Measurements from ENCODE around the gene TBX19.
"Not testable (repeated sequence)": the region's sequence is repeated elsewhere in the genome, so short reads cannot be mapped to it uniquely, and the experiment has no call there.

Gene TBX19

DNA sequence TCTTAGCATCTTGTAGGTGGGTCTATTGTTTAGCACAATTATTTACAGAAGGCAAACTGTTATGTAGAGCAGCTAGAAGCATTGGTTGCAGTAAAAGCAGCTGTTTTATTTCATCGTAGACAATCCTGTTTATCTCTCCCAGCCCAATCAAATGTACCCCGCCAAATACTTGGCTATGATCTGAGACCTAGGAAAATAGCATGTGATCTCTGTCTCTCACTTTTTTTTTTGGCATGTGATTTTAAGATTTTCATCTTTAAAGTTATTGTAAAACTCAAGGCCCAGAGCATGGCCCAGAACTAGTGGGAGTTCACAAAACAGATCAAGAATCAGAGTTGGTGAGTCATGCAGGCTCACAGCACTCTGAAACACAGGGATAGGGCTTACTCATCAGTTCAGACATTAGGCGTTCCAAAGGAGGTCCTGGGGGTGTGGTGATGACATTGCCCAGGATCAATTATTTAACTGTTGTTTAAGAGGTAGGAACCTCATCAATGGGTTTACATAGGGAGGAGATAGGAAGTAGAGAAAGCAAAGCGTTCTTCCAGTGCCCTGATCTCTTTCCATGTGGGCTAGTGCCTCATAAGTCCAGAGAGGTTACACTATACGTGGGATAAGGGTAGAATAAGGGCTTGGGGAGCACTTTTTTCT, 40.2 kb downstream of the TBX19 start:
- DNase-seq: peak; percentile 42

DNA sequence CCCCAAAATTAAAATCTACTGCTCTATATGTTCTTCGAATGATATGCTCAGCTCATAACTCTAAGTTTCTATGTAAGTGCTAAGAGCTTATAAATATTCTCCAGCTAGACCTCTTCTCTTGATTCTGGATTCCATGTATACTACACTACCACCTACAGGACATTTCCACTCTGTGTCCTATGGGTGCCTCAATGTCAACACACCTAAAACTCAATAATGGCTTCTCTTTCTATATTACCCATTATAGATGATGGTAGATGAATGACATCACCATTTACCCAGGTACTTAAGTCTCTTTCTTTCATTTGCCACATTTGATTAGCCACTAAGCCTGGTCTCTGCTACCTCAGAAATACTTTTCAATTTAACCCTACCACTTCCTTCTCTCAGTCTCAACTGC, 41.3 kb downstream of the TBX19 start:
- peak; percentile 29 for DNase-seq

DNA sequence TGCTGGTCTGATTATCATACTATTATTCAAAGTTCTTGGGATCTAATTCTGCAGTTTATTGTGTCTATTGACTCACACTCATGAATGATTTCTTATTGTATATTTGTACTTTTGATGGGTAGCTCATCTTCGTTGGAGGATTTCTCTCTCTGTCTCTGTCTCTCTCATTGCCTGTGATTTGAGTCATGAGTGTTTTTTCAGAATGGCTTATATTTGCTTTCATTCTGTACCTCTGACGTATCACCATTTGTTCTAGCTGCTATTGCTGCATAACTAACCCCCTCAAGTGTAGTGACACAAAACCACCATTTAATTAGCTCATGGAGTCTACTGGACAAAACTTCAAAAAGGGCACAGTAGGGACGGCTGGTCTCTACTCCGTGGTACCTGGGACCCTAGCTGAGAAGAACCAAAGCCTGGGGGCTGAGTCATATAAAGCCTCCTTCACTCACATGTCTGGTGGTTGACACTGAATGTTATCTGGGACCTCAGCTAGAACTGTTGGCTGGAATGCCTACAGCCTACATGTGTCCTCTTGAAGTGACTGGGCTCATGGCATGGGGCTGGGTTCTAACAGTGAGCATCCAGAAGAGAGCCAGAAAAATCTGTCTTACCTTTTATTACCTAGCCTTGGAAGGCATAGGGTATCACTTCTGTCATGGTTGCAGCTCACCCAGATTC, 44.2 kb downstream of the TBX19 start:
- peak; percentile 23 for DNase-seq

DNA sequence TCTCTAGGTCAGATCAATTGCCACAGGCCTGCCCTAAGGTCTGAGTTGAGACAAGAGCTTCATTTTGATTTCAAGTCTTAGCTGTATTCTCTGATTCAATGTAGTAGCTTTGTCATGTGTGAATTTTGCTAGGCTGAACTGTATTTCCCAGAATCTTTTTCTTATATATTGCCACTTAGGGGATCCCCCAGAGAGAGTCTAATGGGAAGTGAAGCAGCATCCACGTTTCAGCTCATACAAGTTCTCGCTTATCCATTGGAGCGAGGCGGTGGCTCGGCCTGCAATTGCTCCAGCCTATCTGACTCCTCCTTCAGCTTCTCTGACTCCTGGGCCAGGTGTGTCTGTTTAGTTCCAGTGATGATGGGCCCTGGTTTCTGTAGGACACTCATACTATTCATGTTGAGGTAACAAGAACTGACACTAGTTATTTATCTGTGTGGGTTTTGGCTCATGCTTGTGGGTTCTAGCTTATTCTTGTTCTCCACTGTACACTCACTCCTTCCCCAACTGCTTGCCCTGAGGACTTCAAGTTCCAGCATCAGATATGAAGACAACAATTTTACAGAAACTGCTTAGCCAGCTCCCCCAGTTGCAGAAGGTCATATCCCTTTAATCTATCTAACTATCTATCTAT, 48.2 kb downstream of the TBX19 start:
- DNase-seq: no peak

DNA sequence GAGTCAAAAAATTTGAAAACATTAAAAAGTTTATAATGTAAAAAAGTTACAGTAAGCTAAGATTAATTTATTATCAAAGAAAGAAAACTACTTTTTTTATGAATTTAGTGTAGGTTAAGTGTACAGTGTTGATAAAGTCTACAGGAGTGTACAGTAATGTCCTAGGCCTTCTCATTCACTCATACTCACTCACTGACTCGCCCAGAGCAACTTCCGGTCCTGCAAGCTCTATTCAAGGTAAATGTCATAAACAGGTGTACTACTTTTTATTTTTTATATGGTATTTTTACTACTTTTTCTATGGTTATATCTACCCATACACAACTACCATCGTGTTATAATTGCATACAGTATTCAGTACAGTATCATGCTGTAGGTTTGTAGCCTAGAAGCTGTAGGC, 49.6 kb downstream of the TBX19 start:
- DNase-seq: no peak

DNA sequence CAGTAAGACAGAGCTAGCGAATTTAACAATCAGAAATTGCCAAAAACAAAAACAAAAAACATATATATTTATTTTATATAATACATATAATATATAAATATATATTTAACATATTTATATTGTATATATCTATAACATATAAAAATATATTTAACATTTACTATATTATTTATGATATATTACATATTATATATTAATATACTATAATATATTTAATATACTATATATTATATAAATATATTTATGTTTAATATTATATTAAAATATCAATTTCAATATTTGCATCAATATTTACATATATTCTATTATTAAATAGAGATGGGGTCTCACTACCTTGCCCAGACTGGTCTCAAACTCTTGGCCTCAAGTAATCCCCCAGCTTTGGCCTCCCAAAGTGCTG, 50.9 kb downstream of the TBX19 start:
- no peak for DNase-seq

DNA sequence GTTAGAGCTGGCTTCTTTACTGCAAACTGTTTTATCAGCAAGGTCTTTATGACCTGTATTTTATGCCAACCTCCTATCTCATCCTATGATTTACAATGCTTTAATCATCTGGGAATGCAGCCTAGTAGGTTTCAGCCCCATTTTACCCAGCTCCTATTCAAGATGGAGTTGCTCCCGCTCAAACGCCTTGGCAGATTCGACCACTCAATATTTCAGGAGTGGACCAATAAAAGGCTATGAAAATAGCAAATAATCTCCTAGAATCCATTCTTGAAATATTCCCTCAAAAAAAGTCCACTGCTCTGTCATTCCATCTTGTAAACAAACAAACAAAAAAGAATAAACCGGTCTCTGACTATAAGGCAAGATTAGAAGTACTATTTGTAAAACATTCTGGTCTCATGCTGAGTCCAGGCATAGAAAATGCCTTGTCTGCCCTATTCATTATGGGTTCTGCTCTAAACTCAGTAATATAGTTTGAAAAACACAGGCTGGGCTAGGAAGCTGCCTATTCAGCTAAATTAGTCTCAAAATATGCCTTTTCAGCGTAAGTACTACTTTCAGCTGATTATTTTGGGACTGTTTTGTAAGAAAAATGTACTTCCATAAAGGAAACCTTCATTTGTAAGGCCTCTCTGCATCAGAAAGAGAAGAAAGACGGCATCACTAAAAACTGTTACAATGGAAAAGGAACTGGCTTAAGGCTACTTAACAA, 53.0 kb downstream of the TBX19 start:
- no peak for DNase-seq

DNA sequence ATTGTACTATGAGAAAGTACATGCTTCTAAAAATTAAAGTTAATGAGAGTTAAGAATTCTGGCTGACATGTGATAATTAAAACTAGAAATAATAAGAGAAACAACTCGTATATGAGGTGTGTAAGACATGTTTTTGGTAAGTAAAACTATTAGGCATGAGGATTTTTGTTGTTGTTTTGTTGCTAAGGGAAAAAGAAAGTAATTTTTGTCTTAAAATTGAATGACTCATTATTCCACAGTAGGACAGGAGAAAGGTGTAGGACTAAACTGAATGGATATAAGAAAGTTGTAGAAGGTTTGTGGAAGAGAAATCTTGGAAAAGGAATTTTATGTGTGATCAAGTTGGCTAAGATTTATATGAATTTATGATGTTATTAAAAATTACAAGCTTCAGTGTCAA, 54.8 kb downstream of the TBX19 start:
- DNase-seq: peak; percentile 21

DNA sequence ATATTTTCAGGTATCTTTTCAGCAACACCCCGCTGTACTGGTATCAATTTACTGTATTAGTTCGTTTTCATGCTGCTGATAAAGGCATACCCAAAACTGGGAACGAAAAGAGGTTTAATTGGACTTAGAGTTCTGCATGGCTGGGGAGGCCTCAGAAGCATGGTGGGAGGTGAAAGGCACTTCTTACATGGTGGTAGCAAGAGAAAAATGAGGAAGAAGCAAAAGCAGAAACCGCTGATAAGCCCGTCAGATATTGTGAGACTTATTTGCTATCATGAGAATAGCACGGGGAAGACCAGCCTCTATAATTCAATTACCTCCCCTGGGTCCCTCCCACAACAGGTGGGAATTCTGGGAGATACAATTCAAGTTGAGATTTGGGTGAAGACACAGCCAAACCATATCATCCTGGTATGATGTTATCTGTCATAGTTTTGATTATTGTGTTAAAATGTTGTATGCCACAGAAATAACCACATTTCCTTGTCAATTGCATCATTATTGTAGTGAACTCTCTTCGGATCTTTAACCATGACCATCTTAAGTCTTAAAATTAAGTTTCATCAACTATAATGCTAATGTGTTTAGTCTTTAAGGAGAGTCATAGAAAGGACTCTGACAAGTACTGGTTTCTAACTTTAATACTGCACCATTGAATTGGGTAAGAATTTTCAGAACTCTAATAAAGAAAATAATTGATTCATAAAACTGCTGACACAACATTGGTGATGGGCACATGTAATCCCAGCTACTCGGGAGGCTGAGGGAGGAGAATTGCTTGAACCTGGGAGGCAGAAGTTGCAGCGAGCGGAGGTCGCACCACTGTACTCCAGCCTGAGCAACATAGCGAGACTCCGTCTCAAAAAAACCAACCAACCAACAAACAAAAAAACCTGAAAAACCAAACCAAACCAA, 58.2 kb downstream of the TBX19 start:
- peak; percentile 32 for DNase-seq

DNA sequence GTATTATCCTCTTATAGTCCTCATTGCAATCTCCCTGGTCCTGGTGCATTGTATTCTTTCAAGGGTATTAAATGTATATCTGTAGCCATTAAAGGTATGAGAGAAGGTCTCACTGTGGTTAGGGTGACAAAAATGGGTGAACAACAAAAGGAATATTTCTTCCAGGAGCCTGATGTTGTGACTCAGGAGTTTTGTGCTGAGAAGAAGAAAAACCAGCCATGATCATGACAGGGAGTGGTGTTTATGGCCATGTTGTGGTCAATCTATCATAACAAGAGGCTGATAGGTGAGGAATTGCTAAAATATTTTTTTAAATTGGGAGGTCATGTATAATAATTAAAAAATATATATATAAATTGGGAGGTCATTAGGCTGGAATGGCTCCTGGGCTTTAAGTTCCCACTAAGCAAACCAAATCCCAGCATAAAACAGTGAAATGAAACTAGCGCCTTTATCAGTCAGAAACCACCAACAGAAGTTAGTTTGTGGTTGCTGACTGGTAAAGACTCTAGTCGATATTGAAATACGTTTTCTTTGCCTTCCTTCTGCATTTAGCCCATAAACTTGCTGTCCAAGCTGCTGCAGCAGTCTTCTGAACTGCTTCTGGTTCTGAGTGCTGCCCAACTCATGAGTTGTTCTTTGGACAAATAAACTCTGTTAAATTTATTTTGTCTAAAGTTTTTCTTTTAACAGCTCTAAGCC, 60.3 kb downstream of the TBX19 start:
- peak; percentile 80 for DNase-seq

DNA sequence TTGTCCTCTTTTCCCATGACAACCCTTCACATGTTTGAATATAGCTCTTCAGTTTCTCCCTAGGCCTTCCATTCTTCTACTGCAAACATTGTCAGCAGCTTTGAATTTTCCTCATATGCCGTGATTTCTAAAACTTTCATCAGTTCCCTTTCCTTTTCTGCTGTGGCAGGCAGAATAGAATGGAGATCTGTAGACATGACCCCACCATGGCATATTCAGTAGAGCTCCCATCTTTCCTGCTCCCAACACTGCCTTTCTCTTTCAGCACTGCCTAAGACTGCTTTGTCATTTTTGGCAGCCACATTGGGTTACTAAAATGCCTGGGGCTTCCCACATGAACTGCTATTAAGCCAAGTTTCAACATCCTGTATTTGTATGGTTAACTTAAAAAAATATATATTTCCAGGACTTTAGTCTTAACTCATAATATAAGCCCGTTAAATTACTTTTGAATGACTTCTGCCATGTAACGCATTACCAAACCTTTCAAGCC, 60.9 kb downstream of the TBX19 start:
- DNase-seq: peak; percentile 57

DNA sequence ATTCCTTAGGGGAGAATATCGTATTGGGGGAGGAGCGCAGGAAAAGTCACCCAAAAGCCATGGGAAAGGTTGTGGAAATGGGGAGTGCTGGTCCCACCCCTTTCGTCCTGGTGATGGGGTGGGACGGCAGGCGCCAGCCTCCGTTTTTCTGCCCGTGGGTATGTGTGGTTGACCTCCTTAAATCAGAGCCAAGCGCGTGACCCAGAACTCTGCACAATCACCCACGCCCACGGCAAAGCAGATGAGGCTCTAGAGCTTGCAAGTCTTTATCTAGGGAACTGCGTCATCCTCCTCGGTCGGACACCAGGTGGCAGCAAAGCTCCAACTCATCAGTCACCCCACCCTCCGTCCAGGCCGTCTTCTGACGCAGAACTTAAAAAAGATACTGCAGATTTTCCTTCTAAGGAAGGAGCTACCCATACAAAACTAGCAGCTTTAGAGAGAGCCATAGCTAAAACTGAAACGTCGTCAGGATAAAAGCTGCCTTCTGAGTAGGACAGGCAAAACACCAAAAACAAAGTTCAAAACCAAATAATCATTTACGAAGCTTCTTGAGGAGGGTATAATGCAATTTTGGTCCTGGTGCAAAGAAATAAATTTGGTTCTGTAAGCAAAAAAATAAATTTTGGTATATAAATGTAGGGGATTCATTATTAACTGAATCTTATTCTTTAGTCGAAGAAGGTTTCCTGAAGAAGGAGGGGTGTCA, 62.0 kb downstream of the TBX19 start:
- DNase-seq: peak; percentile 92

DNA sequence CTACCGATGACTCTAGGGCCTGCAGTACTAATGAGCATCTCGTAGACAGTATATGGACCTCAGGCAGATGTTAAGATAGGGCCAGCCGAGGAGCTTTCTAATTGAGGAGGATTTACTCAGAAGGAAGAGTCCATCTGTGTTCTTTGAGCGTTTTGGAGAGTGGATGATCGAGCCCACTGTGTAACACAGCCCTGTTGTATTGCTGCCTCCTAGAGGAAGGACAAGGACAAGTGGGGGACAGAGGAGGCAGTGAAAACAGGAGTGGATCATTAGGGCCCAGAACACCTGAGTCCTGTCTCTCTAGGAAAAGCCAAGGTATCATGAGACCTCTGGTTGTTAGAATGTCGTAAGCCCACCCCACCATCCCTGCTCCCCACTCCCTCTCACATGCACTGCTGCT, 62.9 kb downstream of the TBX19 start:
- no peak for DNase-seq

DNA sequence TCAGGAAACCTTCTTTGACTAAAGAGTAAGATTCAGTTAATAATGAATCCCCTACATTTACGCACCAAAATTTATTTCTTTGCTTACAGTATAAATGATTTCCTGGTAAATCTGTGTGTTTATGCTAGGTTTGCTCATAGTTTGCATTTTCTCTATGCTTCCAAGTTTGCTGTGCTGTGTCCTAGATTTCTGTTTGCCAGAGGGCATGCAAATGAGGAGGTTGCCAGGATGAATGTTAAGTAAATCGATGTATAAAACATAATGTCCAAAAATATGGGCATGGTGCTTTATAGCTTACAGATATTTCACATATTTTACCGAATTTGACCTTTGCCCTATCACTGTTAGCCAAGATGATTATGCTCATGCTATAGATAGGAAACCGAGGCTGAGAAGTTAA, 63.8 kb downstream of the TBX19 start:
- DNase-seq: no peak

DNA sequence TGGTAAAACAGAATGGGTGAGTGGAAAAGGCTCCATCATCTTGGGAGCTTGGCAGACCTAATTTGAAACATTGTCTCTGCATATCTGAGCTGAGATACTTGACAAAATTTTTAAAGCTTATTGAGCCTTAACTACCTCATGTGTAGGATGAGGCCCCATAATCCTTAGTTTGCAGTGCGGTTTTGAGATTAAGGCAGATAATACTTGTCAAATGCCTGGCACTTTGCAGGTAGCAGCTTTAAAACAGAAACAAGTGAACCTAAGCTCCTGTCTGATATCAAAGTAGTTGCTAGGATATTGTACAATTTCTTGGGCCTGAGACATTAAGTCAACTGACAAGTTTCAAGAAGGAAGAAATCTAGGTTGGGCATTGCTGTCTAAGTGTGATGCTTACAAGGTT, 65.3 kb downstream of the TBX19 start:
- DNase-seq: no peak

DNA sequence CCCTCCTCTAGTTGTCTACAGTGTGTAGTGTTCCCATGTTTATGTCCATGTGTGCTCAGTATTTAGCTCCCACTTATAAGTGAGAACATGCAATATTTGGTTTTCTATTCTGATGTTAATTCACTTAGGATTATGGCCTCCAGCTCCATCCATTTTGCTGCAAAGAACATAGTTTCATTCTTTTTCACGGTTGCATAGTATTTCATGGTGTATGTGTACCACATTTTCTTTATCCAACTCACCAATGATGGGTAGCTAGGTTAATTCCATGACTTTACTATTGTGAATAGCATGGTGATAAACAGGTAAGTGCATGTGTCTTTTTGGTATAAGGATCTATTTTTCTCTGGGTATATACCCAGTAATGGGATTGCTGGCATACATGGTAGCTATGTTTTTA, 67.0 kb downstream of the TBX19 start:
- DNase-seq: no peak

DNA sequence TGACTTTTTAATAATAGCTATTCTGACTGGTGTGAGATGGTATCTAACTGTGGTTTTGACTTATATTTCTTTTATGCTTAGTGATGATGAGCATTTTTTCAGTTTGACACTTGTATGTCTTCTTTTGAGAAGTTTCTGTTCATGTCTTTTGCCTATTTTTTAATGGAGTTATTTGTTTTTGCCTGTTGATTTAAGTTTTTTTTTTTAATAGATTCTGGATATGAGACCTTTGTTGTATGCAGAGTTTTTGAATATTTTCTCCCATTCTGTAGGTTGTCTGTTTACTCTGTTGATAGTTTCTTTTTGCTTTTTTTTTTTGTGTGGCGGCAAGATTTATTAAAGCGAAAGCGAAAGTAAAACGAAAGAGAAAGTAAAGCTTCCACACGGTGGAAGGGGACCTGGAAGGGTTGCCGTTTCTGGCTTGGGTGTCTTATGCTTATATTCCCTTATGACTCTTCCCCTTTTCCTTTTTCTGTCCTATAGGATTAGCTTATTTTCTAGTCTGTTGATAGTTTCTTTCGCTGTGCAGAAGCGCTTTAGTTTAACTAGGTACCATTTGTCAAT, 67.6 kb downstream of the TBX19 start:
- peak; percentile 29 for DNase-seq

DNA sequence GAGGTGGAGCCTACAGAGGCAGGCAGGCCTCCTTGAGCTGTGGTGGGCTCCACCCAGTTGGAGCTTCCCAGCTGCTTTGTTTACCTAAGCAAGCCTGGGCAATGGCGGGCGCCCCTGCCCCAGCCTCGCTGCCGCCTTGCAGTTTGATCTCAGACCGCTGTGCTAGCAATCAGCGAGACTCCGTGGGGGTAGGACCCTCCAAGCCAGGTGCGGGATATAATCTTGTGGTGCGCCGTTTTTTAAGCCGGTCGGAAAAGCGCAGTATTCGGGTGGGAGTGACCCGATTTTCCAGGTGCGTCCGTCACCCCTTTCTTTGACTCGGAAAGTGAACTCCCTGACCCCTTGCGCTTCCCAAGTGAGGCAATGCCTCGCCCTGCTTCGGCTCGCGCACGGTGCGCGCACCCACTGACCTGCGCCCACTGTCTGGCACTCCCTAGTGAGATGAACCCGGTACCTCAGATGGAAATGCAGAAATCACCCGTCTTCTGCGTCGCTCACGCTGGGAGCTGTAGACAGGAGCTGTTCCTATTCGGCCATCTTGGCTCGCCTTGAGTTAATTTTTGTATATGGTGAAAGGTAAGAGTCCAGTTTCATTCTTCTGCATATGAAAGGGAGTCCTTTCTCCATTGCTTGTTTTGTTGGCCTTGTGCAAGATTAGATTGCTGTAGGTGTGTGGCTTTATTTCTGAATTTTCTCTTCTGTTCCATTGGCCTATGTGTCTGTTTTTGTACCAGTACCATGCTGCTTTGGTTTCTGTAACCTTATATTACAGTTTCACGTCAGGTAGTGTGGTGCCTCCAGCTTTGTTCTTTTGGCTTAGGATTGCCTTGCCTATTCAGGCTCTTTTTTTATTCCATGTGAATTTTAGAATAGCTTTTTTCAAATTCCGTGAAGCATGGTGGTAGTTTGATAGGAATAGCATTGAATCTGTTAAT, 73.9 kb downstream of the TBX19 start:
- not testable (repeated sequence) for DNase-seq

Data from activated CD4-positive, alpha-beta T cell treated with anti-CD3 and anti-CD28 coated beads, Interleukin-10, Interleukin-2, amounts not matched to agents 100 ng/mL and 50 ng/mL, durations not matched to agents 16 hours and 8 hours (primary cell).